Neuronal stem cell (in vitro differentiated cells): ENCODE measurements around the gene ADGRL3.

Experiments
- DNase-seq: peaks from one replicate; pipeline ENCODE4 v3.0.0-alpha.2; 2013; ENCODE audit warnings: low spot score
- H2AFZ ChIP-seq: one replicate; pipeline ENCODE4 v1.6.1; 2013; ENCODE audit warnings: mild to moderate bottlenecking, low read length, inconsistent platforms
- H2AK5ac ChIP-seq: 2 replicates; pipeline ENCODE4 v1.6.1; 2013; ENCODE audit warnings: low read depth, mild to moderate bottlenecking, inconsistent platforms, low read length, moderate library complexity, mixed read lengths
- H2BK120ac ChIP-seq: 2 replicates; pipeline ENCODE4 v1.6.1; 2013; ENCODE audit warnings: low read depth, mild to moderate bottlenecking, inconsistent platforms, low read length, moderate library complexity, mixed read lengths
- H2BK12ac ChIP-seq: one replicate; pipeline ENCODE4 v1.6.1; 2013; ENCODE audit warnings: low read length, inconsistent platforms
- H2BK15ac ChIP-seq: 2 replicates; pipeline ENCODE4 v1.6.1; 2013; ENCODE audit warnings: mild to moderate bottlenecking, low read length, inconsistent platforms, mixed read lengths
- H2BK5ac ChIP-seq: one replicate; pipeline ENCODE4 v1.6.1; 2013; ENCODE audit warnings: inconsistent platforms, mild to moderate bottlenecking, low read length, moderate library complexity
- H3K14ac ChIP-seq: one replicate; pipeline ENCODE4 v1.6.1; 2013; ENCODE audit warnings: low read length, inconsistent platforms
- H3K18ac ChIP-seq: 2 replicates; pipeline ENCODE4 v1.6.1; 2013; ENCODE audit warnings: low read length, inconsistent platforms
- H3K23ac ChIP-seq: 2 replicates; pipeline ENCODE4 v1.6.1; 2013; ENCODE audit warnings: low read depth, mild to moderate bottlenecking, mixed read lengths, low read length, inconsistent platforms; ENCODE audit not compliant: poor library complexity
- H3K27ac ChIP-seq: replicated peaks from 3 replicates; pipeline ENCODE4 v1.5.1; 2013; ENCODE audit warnings: low read length, inconsistent platforms
- H3K27me3 ChIP-seq, 3 experiments: 2 replicates each; pipeline ENCODE4 v1.6.1; 2013; ENCODE audit warnings: low read length in 3 of 3, mild to moderate bottlenecking in 2 of 3, inconsistent platforms in 1 of 3, low read depth in 1 of 3, mixed read lengths in 1 of 3, moderate library complexity in 1 of 3; ENCODE audit not compliant: control insufficient read depth in 3 of 3, insufficient read depth in 3 of 3
- H3K36me3 ChIP-seq, 2 donors: replicated peaks in 1 of 2; 2 replicates each; pipeline ENCODE4 v1.6.1; 2013; ENCODE audit warnings: low read length in 2 of 2; ENCODE audit not compliant: control insufficient read depth in 2 of 2, insufficient read depth in 2 of 2
- H3K4ac ChIP-seq: 2 replicates; pipeline ENCODE4 v1.6.1; 2013; ENCODE audit warnings: inconsistent platforms, mild to moderate bottlenecking, low read length, moderate library complexity
- H3K4me1 ChIP-seq, 2 donors: 1 replicate in 1 of 2; 2 replicates in 1 of 2; pipeline ENCODE4 v1.6.1; 2013; ENCODE audit warnings: low read length in 2 of 2, low read depth in 1 of 2; ENCODE audit not compliant: control insufficient read depth in 2 of 2, insufficient read depth in 1 of 2
- H3K4me2 ChIP-seq: one replicate; pipeline ENCODE4 v1.6.1; 2013; ENCODE audit warnings: mild to moderate bottlenecking, low read length, inconsistent platforms; ENCODE audit not compliant: insufficient read depth, poor library complexity, severe bottlenecking
- H3K4me3 ChIP-seq, 2 donors: 2 replicates each; pipeline ENCODE4 v1.5.1; 2013; ENCODE audit warnings: low read length in 2 of 2, mild to moderate bottlenecking in 2 of 2, inconsistent platforms in 1 of 2, moderate library complexity in 1 of 2
- H3K79me1 ChIP-seq: one replicate; pipeline ENCODE4 v1.6.1; 2013; ENCODE audit warnings: low read depth, mild to moderate bottlenecking, inconsistent platforms, low read length, moderate library complexity
- H3K9ac ChIP-seq: one replicate; pipeline ENCODE4 v1.6.1; 2013; ENCODE audit warnings: mild to moderate bottlenecking, low read depth, low read length, inconsistent platforms; ENCODE audit not compliant: poor library complexity
- H3K9me3 ChIP-seq, 2 donors: replicated peaks in 1 of 2; 2 replicates each; pipeline versions ENCODE3 to v1.6.1; 2013; ENCODE audit warnings: low read length in 2 of 2, mild to moderate bottlenecking in 2 of 2, inconsistent platforms in 1 of 2, low read depth in 1 of 2, mixed read lengths in 1 of 2, moderate library complexity in 1 of 2; ENCODE audit not compliant: control insufficient read depth in 2 of 2, insufficient read depth in 1 of 2
- H4K8ac ChIP-seq: one replicate; pipeline ENCODE4 v1.6.1; 2013; ENCODE audit warnings: low read depth, mild to moderate bottlenecking, inconsistent platforms, low read length, moderate library complexity
- H4K91ac ChIP-seq: one replicate; pipeline ENCODE4 v1.6.1; 2013; ENCODE audit warnings: low read length, low read depth, mild to moderate bottlenecking, inconsistent platforms; ENCODE audit not compliant: poor library complexity
- WGBS, 2 donors: extraction: QIAGEN DNeasy Blood & Tissue Kit; methylation state at CpG; one replicate each; pipeline ENCODE4 v1.1.7; 2013; ENCODE audit warnings: missing lambda C conversion rate in 2 of 2, mixed read lengths in 1 of 2; ENCODE audit not compliant: insufficient read length in 2 of 2, insufficient replicate concordance in 1 of 2; ENCODE audit errors: extremely low coverage in 2 of 2; 5-methylcytosine and 5-hydroxymethylcytosine counted together

Gene ADGRL3

DNA sequence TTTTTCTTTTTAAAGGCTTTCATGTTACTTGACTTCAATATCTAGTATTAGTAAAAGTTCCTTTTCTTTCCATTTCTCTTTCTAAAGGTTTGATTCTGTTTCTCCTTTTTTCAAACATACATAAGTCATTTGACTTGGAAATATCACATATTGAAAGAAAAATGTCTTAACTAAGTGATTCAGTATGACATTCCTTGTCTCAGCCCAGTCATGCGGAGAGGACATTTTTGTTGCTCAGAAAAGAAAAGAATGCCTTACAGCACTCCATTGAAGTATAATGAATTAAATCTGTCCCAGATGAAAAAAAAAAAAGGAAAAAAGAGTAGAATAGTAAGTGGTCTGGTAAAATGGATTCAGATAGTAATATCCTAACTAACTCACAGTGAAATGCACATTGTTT, 466.1 kb downstream of the ADGRL3 start:
- Histone ChIP-seq H3K27ac (no peak overlapping the region), H3K36me3 (peaks cover 7 to 12% of the 10 kb centered on the region in 2 donors), H3K4me1 (peaks cover 0 to 11% of the 10 kb centered on the region in 2 donors), H2BK5ac (no peak overlapping the region), H3K27me3 (no peaks in the 10 kb centered on the region), H2AFZ (no peak overlapping the region), H2BK12ac (no peak overlapping the region), H3K23ac (no peak overlapping the region), H3K9ac (no peak overlapping the region), H4K91ac (no peak overlapping the region), H3K4me3 (no peak overlapping the region), H3K9me3 (peaks cover 17 to 32% of the 10 kb centered on the region in 2 donors), H2BK15ac (no peak overlapping the region), H3K18ac (no peak overlapping the region), H2BK120ac (no peak overlapping the region), H3K79me1 (no peaks in the 10 kb centered on the region), H3K4ac (no peak overlapping the region), H4K8ac (no peak overlapping the region), H3K14ac (no peak overlapping the region), H3K4me2 (no peak overlapping the region), H2AK5ac (no peak overlapping the region)
- peak; percentile 36 for DNase-seq
- no CpG with 5 or more reads among the region's 1 CpG for WGBS, 2 donors

DNA sequence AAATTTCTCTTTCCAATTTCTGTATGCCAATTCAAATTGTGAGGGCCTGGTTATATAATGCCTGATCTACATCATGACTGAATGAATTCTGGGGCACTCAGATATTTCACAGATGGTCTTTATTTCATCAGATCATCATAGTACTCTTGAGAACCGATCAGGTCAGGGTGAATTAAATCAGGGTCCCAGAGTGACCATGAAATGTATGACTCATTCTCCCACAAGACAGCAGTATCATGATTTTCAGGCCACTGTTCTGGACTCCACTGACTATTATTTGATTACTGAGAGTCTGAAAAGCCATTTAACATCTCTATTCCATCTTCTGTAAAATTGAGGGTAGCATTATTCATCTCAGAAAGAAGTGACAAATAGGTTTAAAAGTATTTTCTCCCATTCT, 471.5 kb downstream of the ADGRL3 start:
- Histone ChIP-seq H3K4me2 (no peak overlapping the region), H3K27ac (no peak overlapping the region), H2BK120ac (no peak overlapping the region), H3K27me3 (no peaks in the 10 kb centered on the region), H3K36me3 (peaks cover 0 to under 1% of the 10 kb centered on the region in 2 donors), H2BK15ac (no peak overlapping the region), H2BK12ac (no peak overlapping the region), H3K14ac (no peak overlapping the region), H2AK5ac (no peak overlapping the region), H3K9ac (no peak overlapping the region), H3K18ac (no peak overlapping the region), H4K91ac (no peak overlapping the region), H3K4me3 (no peak overlapping the region), H4K8ac (no peak overlapping the region), H3K4me1 (no peaks in the 10 kb centered on the region), H3K23ac (no peak overlapping the region), H2BK5ac (no peak overlapping the region), H3K9me3 (peaks cover 2 to 12% of the 10 kb centered on the region in 2 donors), H2AFZ (no peak overlapping the region), H3K79me1 (no peaks in the 10 kb centered on the region), H3K4ac (no peak overlapping the region)
- no peak for DNase-seq
- WGBS, 2 donors, result no CpG with 5 or more reads among the region's 1 CpG

DNA sequence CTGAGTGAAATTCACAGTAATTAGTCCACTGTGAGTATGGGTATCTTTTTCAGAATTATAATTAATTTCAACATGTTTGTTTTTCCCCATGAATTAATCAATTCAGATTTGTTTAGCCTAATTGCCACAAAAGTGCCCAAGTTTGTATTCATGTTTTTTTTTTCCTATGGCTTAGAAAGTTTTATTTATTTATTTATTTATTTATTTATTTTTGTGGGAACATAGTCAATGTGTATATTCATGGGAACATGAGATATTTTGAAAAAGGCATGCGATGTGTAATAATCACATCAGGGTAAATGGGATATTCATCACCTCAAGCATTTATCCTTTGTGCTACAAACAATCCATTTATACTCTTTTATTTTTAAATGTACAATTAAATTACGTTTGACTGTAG, 475.3 kb downstream of the ADGRL3 start:
- H2BK5ac ChIP-seq, result no peak overlapping the region
- no peak overlapping the region for H2BK12ac ChIP-seq
- H3K4me2 ChIP-seq, result no peak overlapping the region
- H3K9ac ChIP-seq, result no peak overlapping the region
- H3K27ac ChIP-seq, result no peak overlapping the region
- no peak overlapping the region for H3K4me3 ChIP-seq
- H3K18ac ChIP-seq, result no peak overlapping the region
- H4K91ac ChIP-seq, result no peak overlapping the region
- peaks cover 0 to under 1% of the 10 kb centered on the region in 2 donors for H3K4me1 ChIP-seq
- H2AFZ ChIP-seq, result no peak overlapping the region
- DNase-seq, result no peak
- no peaks in the 10 kb centered on the region for H3K27me3 ChIP-seq
- H2BK15ac ChIP-seq, result no peak overlapping the region
- no peak overlapping the region for H3K14ac ChIP-seq
- H3K4ac ChIP-seq, result no peak overlapping the region
- H3K36me3 ChIP-seq, result peaks cover 2 to 19% of the 10 kb centered on the region in 2 donors
- H2AK5ac ChIP-seq, result no peak overlapping the region
- no CpG with 5 or more reads among the region's 2 CpGs for WGBS, 2 donors
- no peaks in the 10 kb centered on the region for H3K79me1 ChIP-seq
- H4K8ac ChIP-seq, result no peak overlapping the region
- H3K23ac ChIP-seq, result no peak overlapping the region
- peaks cover 2 to 20% of the 10 kb centered on the region in 2 donors for H3K9me3 ChIP-seq
- H2BK120ac ChIP-seq, result no peak overlapping the region

DNA sequence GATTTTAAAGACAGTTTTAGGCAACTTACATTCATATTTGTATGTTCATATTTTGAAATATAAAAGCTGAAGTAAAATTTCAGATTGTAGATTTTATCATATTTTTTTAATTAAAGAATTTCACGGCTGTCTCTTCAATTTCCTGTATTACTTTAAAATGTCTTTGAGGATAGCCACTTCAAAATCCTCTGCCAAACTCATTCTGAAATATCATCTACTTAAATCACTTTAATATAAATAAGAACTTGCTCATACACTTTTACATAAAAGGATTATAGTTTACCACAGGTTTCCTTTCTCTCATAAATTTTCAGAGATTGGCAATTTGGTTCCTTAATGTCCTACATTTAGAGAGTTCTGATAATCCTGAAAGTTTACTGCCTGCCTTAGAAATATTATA, 478.2 kb downstream of the ADGRL3 start:
- Histone ChIP-seq H3K14ac (no peak overlapping the region), H3K79me1 (no peaks in the 10 kb centered on the region), H3K23ac (no peak overlapping the region), H3K4me2 (no peak overlapping the region), H2BK15ac (no peak overlapping the region), H3K18ac (no peak overlapping the region), H2BK5ac (no peak overlapping the region), H4K91ac (no peak overlapping the region), H3K36me3 (peaks cover 2 to 19% of the 10 kb centered on the region in 2 donors), H2BK12ac (no peak overlapping the region), H3K4ac (no peak overlapping the region), H3K9me3 (peaks cover 0 to 13% of the 10 kb centered on the region in 2 donors), H3K27me3 (no peaks in the 10 kb centered on the region), H3K27ac (no peak overlapping the region), H4K8ac (no peak overlapping the region), H3K9ac (no peak overlapping the region), H3K4me1 (peaks cover 0 to 10% of the 10 kb centered on the region in 2 donors), H2BK120ac (no peak overlapping the region), H3K4me3 (no peak overlapping the region), H2AFZ (no peak overlapping the region), H2AK5ac (no peak overlapping the region)
- no peak for DNase-seq
- WGBS, 2 donors, result no CpG with 5 or more reads among the region's 1 CpG
